Transverse colon (tissue), 3 donors: ENCODE data around the gene DDX52.

Experiments
- EP300 ChIP-seq: sonication (generic); formaldehyde crosslinking; IDR thresholded peaks from one replicate; pipeline ENCODE4 v1.6.1; 2017; ENCODE audit warnings: antibody characterized with exemption, low read depth
- TF ChIP-seq, protein P1 (sequence below), 5 experiments: fragments of 200-600 bp in 3 of 5; fragments of 450-650 bp in 2 of 5; sonication (generic) in 3 of 5; IDR thresholded peaks; 1 replicate in 2 of 5; 2 replicates in 3 of 5; pipeline ENCODE4 v1.5.1; 2016 to 2017; ENCODE audit warnings: antibody characterized with exemption in 5 of 5, inconsistent platforms in 3 of 5, mild to moderate bottlenecking in 2 of 5, moderate library complexity in 1 of 5

DNA sequence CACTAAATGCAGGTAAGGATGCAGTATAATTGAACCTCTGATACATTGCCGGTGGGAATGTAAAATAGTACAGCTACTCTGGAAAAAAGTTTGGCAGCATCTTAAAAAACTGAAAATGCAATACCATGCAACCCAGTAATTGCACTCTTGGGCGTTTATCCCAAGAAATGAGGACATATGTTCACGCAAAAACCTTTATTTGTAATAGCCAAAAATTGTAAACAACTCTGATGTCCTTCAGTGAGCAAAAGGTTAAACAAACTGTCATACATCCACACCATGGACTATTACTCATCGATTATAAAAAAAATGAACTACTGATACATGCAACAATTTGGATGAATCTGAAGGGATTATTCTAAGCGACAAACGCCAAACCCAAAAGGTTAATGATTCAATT is 51.0 kb downstream of the DDX52 start:
- no peak for TF ChIP-seq EP300
- TF ChIP-seq, protein P1, sequence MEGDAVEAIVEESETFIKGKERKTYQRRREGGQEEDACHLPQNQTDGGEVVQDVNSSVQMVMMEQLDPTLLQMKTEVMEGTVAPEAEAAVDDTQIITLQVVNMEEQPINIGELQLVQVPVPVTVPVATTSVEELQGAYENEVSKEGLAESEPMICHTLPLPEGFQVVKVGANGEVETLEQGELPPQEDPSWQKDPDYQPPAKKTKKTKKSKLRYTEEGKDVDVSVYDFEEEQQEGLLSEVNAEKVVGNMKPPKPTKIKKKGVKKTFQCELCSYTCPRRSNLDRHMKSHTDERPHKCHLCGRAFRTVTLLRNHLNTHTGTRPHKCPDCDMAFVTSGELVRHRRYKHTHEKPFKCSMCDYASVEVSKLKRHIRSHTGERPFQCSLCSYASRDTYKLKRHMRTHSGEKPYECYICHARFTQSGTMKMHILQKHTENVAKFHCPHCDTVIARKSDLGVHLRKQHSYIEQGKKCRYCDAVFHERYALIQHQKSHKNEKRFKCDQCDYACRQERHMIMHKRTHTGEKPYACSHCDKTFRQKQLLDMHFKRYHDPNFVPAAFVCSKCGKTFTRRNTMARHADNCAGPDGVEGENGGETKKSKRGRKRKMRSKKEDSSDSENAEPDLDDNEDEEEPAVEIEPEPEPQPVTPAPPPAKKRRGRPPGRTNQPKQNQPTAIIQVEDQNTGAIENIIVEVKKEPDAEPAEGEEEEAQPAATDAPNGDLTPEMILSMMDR (IDR thresholded peaks at IDR 0.05), result no peak
